Neutrophil (primary cell): Measurements from ENCODE around the gene MMP17.

ENCODE experiments used
- H3K27ac ChIP-seq: fragments of 200-600 bp; sonication (generic); 2 replicates; pipeline ENCODE4 v1.5.1; 2016; ENCODE audit warnings: mild to moderate bottlenecking, moderate library complexity
- H3K27me3 ChIP-seq: fragments of 200-600 bp; sonication (generic); 2 replicates; pipeline ENCODE4 v1.6.0; 2016; ENCODE audit warnings: mild to moderate bottlenecking
- H3K36me3 ChIP-seq: fragments of 200-600 bp; sonication (generic); 2 replicates; pipeline ENCODE4 v1.5.1; 2017
- H3K4me1 ChIP-seq, 2 experiments: fragments of 200-600 bp in 1 of 2; sonication (generic) in 1 of 2; 1 replicate in 1 of 2; 2 replicates in 1 of 2; pipeline versions ENCODE4 v1.5.1 to v1.6.1; 2013 to 2016; ENCODE audit warnings: low read depth in 1 of 2, low read length in 1 of 2, mild to moderate bottlenecking in 1 of 2, moderate library complexity in 1 of 2; ENCODE audit not compliant: control insufficient read depth in 1 of 2, insufficient read depth in 1 of 2
- H3K4me3 ChIP-seq, 2 experiments: fragments of 200-600 bp in 1 of 2; sonication (generic) in 1 of 2; 1 replicate in 1 of 2; 2 replicates in 1 of 2; pipeline ENCODE4 v1.5.1; 2013 to 2016; ENCODE audit warnings: low read depth in 1 of 2, low read length in 1 of 2, mild to moderate bottlenecking in 1 of 2, moderate library complexity in 1 of 2
- H3K9me3 ChIP-seq: fragments of 200-600 bp; sonication (generic); 2 replicates; pipeline ENCODE4 v1.5.1; 2016
- CTCF ChIP-seq: fragments of 200-600 bp; sonication (generic); IDR thresholded peaks from 2 replicates; pipeline ENCODE4 v1.5.1; 2016; ENCODE audit warnings: antibody characterized with exemption

The MMP17 gene

GRCh38 chr12:131862994-131863710 is 35.0 kb downstream of the MMP17 start:
- no peak for TF ChIP-seq CTCF
- Histone ChIP-seq H3K36me3 (no peaks in the 10 kb centered on the region), H3K4me3 (no peak overlapping the region), H3K27me3 (no peaks in the 10 kb centered on the region), H3K27ac (no peak overlapping the region), H3K9me3 (no peaks in the 10 kb centered on the region), H3K4me1 (peaks cover 72 to 73% of the 10 kb centered on the region in 2 experiments)

GRCh38 chr12:131863711-131864396 is 35.7 kb downstream of the MMP17 start:
- Histone ChIP-seq H3K27me3 (no peaks in the 10 kb centered on the region), H3K4me1 (peaks cover 76% of the 10 kb centered on the region in 2 experiments), H3K9me3 (no peaks in the 10 kb centered on the region), H3K4me3 (no peak overlapping the region), H3K36me3 (no peaks in the 10 kb centered on the region), H3K27ac (no peak overlapping the region)
- no peak for TF ChIP-seq CTCF

- Histone ChIP-seq H3K4me3 (no peak overlapping the region), H3K9me3 (no peaks in the 10 kb centered on the region), H3K27me3 (no peaks in the 10 kb centered on the region), H3K36me3 (no peaks in the 10 kb centered on the region), H3K27ac (no peak overlapping the region), H3K4me1 (peaks cover 76% of the 10 kb centered on the region in 2 experiments)
- no peak for TF ChIP-seq CTCF
Measured at GRCh38 chr12:131864469-131864868, 36.3 kb downstream of the MMP17 start.

- H3K27me3 ChIP-seq: no peaks in the 10 kb centered on the region
- H3K36me3 ChIP-seq: no peaks in the 10 kb centered on the region
- H3K27ac ChIP-seq: peak overlapping the region; percentile 58
- no peak overlapping the region for H3K4me3 ChIP-seq
- no peak for TF ChIP-seq CTCF
- H3K4me1 ChIP-seq: peaks cover 68 to 70% of the 10 kb centered on the region in 2 experiments
- no peaks in the 10 kb centered on the region for H3K9me3 ChIP-seq
Measured at GRCh38 chr12:131865180-131865875, 37.1 kb downstream of the MMP17 start.

GRCh38 chr12:131867471-131867870 is 39.3 kb downstream of the MMP17 start:
- no peaks in the 10 kb centered on the region for H3K36me3 ChIP-seq
- H3K27me3 ChIP-seq: no peaks in the 10 kb centered on the region
- peak overlapping the region; percentile 59 for H3K27ac ChIP-seq
- no peaks in the 10 kb centered on the region for H3K9me3 ChIP-seq
- peaks cover 59 to 62% of the 10 kb centered on the region in 2 experiments for H3K4me1 ChIP-seq
- H3K4me3 ChIP-seq: peak overlapping the region in 1 of 2 experiments; percentile 7
- no peak for TF ChIP-seq CTCF
